H9 (cell line): ENCODE measurements around the gene TEX10. TPM values are rescaled to one million over a fixed set of nuclear protein-coding genes. Genes with fewer than 3 reads are reported as not detected.

Source experiments
- DNase-seq: peaks from one replicate; pipeline ENCODE4 v3.0.0-alpha.2; 2017
- H2AFZ ChIP-seq: one replicate; pipeline ENCODE4 v1.6.1; 2013; ENCODE audit warnings: mild to moderate bottlenecking, low read length, control low read depth, moderate library complexity
- H2AK5ac ChIP-seq: 2 replicates; pipeline ENCODE4 v1.6.1; 2013; ENCODE audit warnings: low read length, control low read depth, mixed read lengths; ENCODE audit not compliant: insufficient read length
- H2BK120ac ChIP-seq: one replicate; pipeline ENCODE4 v1.6.1; 2013; ENCODE audit warnings: low read depth, mild to moderate bottlenecking, low read length, control low read depth, inconsistent platforms; ENCODE audit not compliant: poor library complexity, severe bottlenecking
- H2BK12ac ChIP-seq: 2 replicates; pipeline ENCODE4 v1.6.1; 2013; ENCODE audit warnings: low read length, control low read depth, mixed read lengths, low read depth; ENCODE audit not compliant: insufficient read length
- H2BK15ac ChIP-seq: 2 replicates; pipeline ENCODE4 v1.6.1; 2013; ENCODE audit warnings: low read depth, low read length, control low read depth
- H2BK20ac ChIP-seq: one replicate; pipeline ENCODE4 v1.6.1; 2013; ENCODE audit warnings: low read depth, mild to moderate bottlenecking, low read length, control low read depth, inconsistent platforms; ENCODE audit not compliant: poor library complexity, severe bottlenecking
- H2BK5ac ChIP-seq: 2 replicates; pipeline ENCODE4 v1.6.1; 2013; ENCODE audit warnings: low read length, control low read depth, mixed read lengths; ENCODE audit not compliant: insufficient read length
- H3K14ac ChIP-seq: 2 replicates; pipeline ENCODE4 v1.6.1; 2013; ENCODE audit warnings: low read length, control low read depth; ENCODE audit not compliant: insufficient read depth
- H3K18ac ChIP-seq: 2 replicates; pipeline ENCODE4 v1.6.1; 2013; ENCODE audit warnings: low read depth, mild to moderate bottlenecking, mixed read lengths, low read length, control low read depth; ENCODE audit not compliant: insufficient read length
- H3K23ac ChIP-seq: 2 replicates; pipeline ENCODE4 v1.6.1; 2013; ENCODE audit warnings: low read length, control low read depth, mixed read lengths, low read depth; ENCODE audit not compliant: insufficient read length
- H3K23me2 ChIP-seq: 2 replicates; pipeline ENCODE4 v1.6.1; 2013; ENCODE audit warnings: low read depth, mild to moderate bottlenecking, mixed read lengths, low read length, control low read depth; ENCODE audit not compliant: insufficient read length, poor library complexity, severe bottlenecking
- H3K27ac ChIP-seq: 2 replicates; pipeline ENCODE4 v1.5.1; 2013; ENCODE audit warnings: low read length, control low read depth, mixed read lengths, low read depth; ENCODE audit not compliant: insufficient read length
- H3K27me3 ChIP-seq: 2 replicates; pipeline ENCODE4 v1.6.1; 2013; ENCODE audit warnings: low read length, control low read depth, inconsistent platforms; ENCODE audit not compliant: insufficient read depth
- H3K4ac ChIP-seq: 2 replicates; pipeline ENCODE4 v1.6.1; 2013; ENCODE audit warnings: low read depth, mild to moderate bottlenecking, control low read depth, inconsistent platforms, low read length, moderate library complexity
- H3K4me1 ChIP-seq: 2 replicates; pipeline ENCODE4 v1.6.1; 2013; ENCODE audit warnings: low read length, control low read depth, inconsistent platforms; ENCODE audit not compliant: insufficient read depth
- H3K4me2 ChIP-seq: 2 replicates; pipeline ENCODE4 v1.6.1; 2013; ENCODE audit warnings: low read length, control low read depth, mixed read lengths; ENCODE audit not compliant: insufficient read length, insufficient read depth
- H3K56ac ChIP-seq: 2 replicates; pipeline ENCODE4 v1.6.1; 2013; ENCODE audit warnings: low read depth, mild to moderate bottlenecking, mixed read lengths, low read length, control low read depth; ENCODE audit not compliant: insufficient read length
- H3K79me1 ChIP-seq: 2 replicates; pipeline ENCODE4 v1.6.1; 2013; ENCODE audit warnings: low read depth, mild to moderate bottlenecking, moderate library complexity, low read length, control low read depth, inconsistent platforms; ENCODE audit not compliant: insufficient read depth, poor library complexity, severe bottlenecking
- H3K79me2 ChIP-seq: 2 replicates; pipeline ENCODE4 v1.6.1; 2013; ENCODE audit warnings: low read length, control low read depth, inconsistent platforms; ENCODE audit not compliant: insufficient read depth
- H3K9ac ChIP-seq: 2 replicates; pipeline ENCODE4 v1.6.1; 2013; ENCODE audit warnings: low read length, control low read depth, mixed read lengths; ENCODE audit not compliant: insufficient read length; ENCODE audit errors: extremely low read depth
- H3K9me3 ChIP-seq: one replicate; pipeline ENCODE4 v1.6.1; 2013; ENCODE audit warnings: low read depth, low read length, inconsistent platforms; ENCODE audit not compliant: control insufficient read depth
- H3T11ph ChIP-seq: one replicate; pipeline ENCODE4 v1.6.1; 2013; ENCODE audit warnings: mild to moderate bottlenecking, low read length, control low read depth, inconsistent platforms
- H4K20me1 ChIP-seq: one replicate; pipeline ENCODE4 v1.6.1; 2013; ENCODE audit not compliant: control insufficient read depth, insufficient read length, insufficient read depth
- H4K5ac ChIP-seq: 2 replicates; pipeline ENCODE4 v1.6.1; 2013; ENCODE audit warnings: low read depth, mild to moderate bottlenecking, mixed read lengths, low read length, control low read depth; ENCODE audit not compliant: insufficient read length
- H4K8ac ChIP-seq: replicated peaks from 2 replicates; pipeline ENCODE4 v1.6.1; 2013; ENCODE audit warnings: low read length, control low read depth, mixed read lengths, low read depth; ENCODE audit not compliant: insufficient read length
- H4K91ac ChIP-seq: 2 replicates; pipeline ENCODE4 v1.6.1; 2013; ENCODE audit warnings: low read depth, mild to moderate bottlenecking, moderate library complexity, mixed read lengths, low read length, control low read depth; ENCODE audit not compliant: insufficient read length
- H3K27ac Mint-ChIP-seq, 3 experiments: 2 replicates in 2 of 3; 3 replicates in 1 of 3; pipeline ENCODE4 v1.8.0; 2020 to 2021; ENCODE audit warnings: mixed read lengths in 3 of 3, mild to moderate bottlenecking in 1 of 3, moderate library complexity in 1 of 3
- H3K27me3 Mint-ChIP-seq: 2 replicates; pipeline ENCODE4 v1.8.0; 2021; ENCODE audit warnings: low read depth, mild to moderate bottlenecking, moderate library complexity, mixed read lengths
- H3K36me3 Mint-ChIP-seq, 3 experiments: 2 replicates in 2 of 3; 3 replicates in 1 of 3; pipeline ENCODE4 v1.8.0; 2020 to 2021; ENCODE audit warnings: low read depth in 3 of 3, mixed read lengths in 3 of 3; ENCODE audit not compliant: insufficient read depth in 1 of 3
- H3K4me1 Mint-ChIP-seq, 2 experiments: 2 replicates each; pipeline ENCODE4 v1.8.0; 2020; ENCODE audit warnings: mixed read lengths in 2 of 2
- H3K4me3 Mint-ChIP-seq, 2 experiments: 2 replicates in 1 of 2; 3 replicates in 1 of 2; pipeline ENCODE4 v1.8.0; 2020 to 2021; ENCODE audit warnings: mild to moderate bottlenecking in 2 of 2, mixed read lengths in 2 of 2, moderate library complexity in 1 of 2
- H3K9me3 Mint-ChIP-seq, 2 experiments: 2 replicates in 1 of 2; 3 replicates in 1 of 2; pipeline ENCODE4 v1.8.0; 2020; ENCODE audit warnings: mild to moderate bottlenecking in 2 of 2, mixed read lengths in 2 of 2, moderate library complexity in 1 of 2
- whole genome bisulfite sequencing: extraction: QIAGEN DNeasy Blood & Tissue Kit; methylation state at CpG from one replicate; pipeline ENCODE4 v1.1.7; 2013; ENCODE audit warnings: missing lambda C conversion rate, low lambda C conversion rate, mixed read lengths; ENCODE audit not compliant: insufficient read length; ENCODE audit errors: extremely low coverage; 5-methylcytosine and 5-hydroxymethylcytosine counted together
- total RNA-seq: library from RNA; stranded (reverse); gene quantifications from 2 replicates; pipeline ENCODE4 v1.2.1, GENCODE V29; 2021
- TF ChIP-seq, protein P1 (sequence below): fragments of 200-600 bp; sonication (generic); conservative IDR thresholded peaks from 3 replicates; pipeline ENCODE4 v1.8.0; 2021; ENCODE audit warnings: antibody characterized with exemption, mild to moderate bottlenecking

The TEX10 gene
- total RNA-seq, 1 experiment from 2014 or later, result 70.8 TPM

DNA sequence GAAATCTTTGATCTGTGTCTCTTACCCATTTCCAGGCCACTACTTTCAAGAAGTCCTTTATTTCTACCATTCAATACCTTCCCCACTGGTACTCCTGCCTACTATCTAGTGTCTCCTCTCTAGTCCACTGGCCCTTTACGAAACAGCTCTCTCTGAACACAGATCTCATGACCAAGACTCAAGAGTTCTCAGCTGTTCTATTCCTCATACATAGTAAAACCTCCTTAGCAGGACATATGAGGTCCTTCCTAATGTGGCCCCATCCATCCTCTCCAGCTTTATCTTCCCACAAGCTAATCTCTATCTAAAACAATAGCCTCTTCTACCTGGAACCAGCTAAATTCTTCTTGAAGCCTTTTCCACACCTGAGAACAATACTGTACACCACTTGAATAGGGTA, 2.6 kb downstream of the TEX10 start:
- Mint-ChIP-seq H3K27me3 (no peaks in the 10 kb centered on the region), H3K4me3 (peak overlapping the region; percentile 26 to 34), H3K36me3 (peaks cover 26 to 37% (median 31%) of the 10 kb centered on the region in 3 experiments), H3K9me3 (peaks cover 3 to 9% of the 10 kb centered on the region in 2 experiments), H3K27ac (peak overlapping the region in 1 of 3 experiments; percentile 58; a peak in 2 of 7 replicates), H3K4me1 (peaks cover 43% of the 10 kb centered on the region in 2 experiments)
- no peak overlapping the region for H3K23ac ChIP-seq
- H4K91ac ChIP-seq, result no peak overlapping the region
- no peak overlapping the region for H2BK5ac ChIP-seq
- no peak overlapping the region for H4K5ac ChIP-seq
- no peak overlapping the region for H3K56ac ChIP-seq
- H3K4me1 ChIP-seq, result peaks cover 8% of the 10 kb centered on the region; the same call in 1 of the 2 replicates
- peak overlapping the region; percentile 91 for H3K4me2 ChIP-seq
- H2AK5ac ChIP-seq, result no peak overlapping the region
- no peak overlapping the region for H2BK12ac ChIP-seq
- no peak overlapping the region for H3K18ac ChIP-seq
- H3K79me1 ChIP-seq, result peaks cover 4% of the 10 kb centered on the region
- H3K9me3 ChIP-seq, result no peaks in the 10 kb centered on the region
- no peak overlapping the region for H2BK20ac ChIP-seq
- DNase-seq, result no peak
- H3K79me2 ChIP-seq, result peaks cover 56% of the 10 kb centered on the region
- H3K23me2 ChIP-seq, result peaks cover 9% of the 10 kb centered on the region
- H4K20me1 ChIP-seq, result peaks cover 2% of the 10 kb centered on the region
- H3K27me3 ChIP-seq, result no peaks in the 10 kb centered on the region
- H2BK15ac ChIP-seq, result no peak overlapping the region
- no CpG with 5 or more reads among the region's 1 CpG for WGBS
- no peak overlapping the region for H3K14ac ChIP-seq
- no peak overlapping the region for H2AFZ ChIP-seq
- H3T11ph ChIP-seq, result no peak overlapping the region
- no peak overlapping the region for H3K4ac ChIP-seq
- H3K27ac ChIP-seq, result no peak overlapping the region
- no peak overlapping the region for H3K9ac ChIP-seq
- no peak overlapping the region for H2BK120ac ChIP-seq
- no peak overlapping the region for H4K8ac ChIP-seq
- TF ChIP-seq, protein P1, sequence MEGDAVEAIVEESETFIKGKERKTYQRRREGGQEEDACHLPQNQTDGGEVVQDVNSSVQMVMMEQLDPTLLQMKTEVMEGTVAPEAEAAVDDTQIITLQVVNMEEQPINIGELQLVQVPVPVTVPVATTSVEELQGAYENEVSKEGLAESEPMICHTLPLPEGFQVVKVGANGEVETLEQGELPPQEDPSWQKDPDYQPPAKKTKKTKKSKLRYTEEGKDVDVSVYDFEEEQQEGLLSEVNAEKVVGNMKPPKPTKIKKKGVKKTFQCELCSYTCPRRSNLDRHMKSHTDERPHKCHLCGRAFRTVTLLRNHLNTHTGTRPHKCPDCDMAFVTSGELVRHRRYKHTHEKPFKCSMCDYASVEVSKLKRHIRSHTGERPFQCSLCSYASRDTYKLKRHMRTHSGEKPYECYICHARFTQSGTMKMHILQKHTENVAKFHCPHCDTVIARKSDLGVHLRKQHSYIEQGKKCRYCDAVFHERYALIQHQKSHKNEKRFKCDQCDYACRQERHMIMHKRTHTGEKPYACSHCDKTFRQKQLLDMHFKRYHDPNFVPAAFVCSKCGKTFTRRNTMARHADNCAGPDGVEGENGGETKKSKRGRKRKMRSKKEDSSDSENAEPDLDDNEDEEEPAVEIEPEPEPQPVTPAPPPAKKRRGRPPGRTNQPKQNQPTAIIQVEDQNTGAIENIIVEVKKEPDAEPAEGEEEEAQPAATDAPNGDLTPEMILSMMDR, result no peak
